K562 (cell line): ENCODE results near the gene CBX4.

ENCODE experiments used
- MAFF ChIP-seq: IDR thresholded peaks from 2 replicates; pipeline ENCODE4 v1.6.1; 2012; ENCODE audit warnings: low read length, improper control_type of control experiment
- POLR3A ChIP-seq: IDR thresholded peaks from 2 replicates; pipeline ENCODE4 v1.6.1; 2011; ENCODE audit warnings: borderline replicate concordance, mild to moderate bottlenecking, moderate library complexity; ENCODE audit not compliant: insufficient read length, insufficient read depth; ENCODE audit errors: extremely low read depth
- SPI1 ChIP-seq: IDR thresholded peaks from 2 replicates; pipeline ENCODE4 v1.6.1; 2011; ENCODE audit warnings: low read depth, low read length, control low read depth, borderline replicate concordance
- SRSF9 ChIP-seq: fragments of 200-400 bp; formaldehyde crosslinking; IDR thresholded peaks from 2 replicates; pipeline ENCODE4 v1.6.1; 2017; ENCODE audit warnings: low read depth, low read length, borderline replicate concordance
- WHSC1 ChIP-seq: IDR thresholded peaks from one replicate; pipeline ENCODE4 v1.6.1; 2012; ENCODE audit warnings: low read length, control low read depth, inconsistent platforms
- TF ChIP-seq, protein P1 (sequence below): fragments of 250-450 bp; sonication (Bioruptor Pico); IDR thresholded peaks from 2 replicates; pipeline ENCODE4 v1.5.0; 2021
- TF ChIP-seq, protein P2 (sequence below): sonication (generic); formaldehyde crosslinking; IDR thresholded peaks from 2 replicates; pipeline ENCODE4 v1.8.0; 2022; ENCODE audit warnings: mild to moderate bottlenecking, missing genetic modification reagents

DNA sequence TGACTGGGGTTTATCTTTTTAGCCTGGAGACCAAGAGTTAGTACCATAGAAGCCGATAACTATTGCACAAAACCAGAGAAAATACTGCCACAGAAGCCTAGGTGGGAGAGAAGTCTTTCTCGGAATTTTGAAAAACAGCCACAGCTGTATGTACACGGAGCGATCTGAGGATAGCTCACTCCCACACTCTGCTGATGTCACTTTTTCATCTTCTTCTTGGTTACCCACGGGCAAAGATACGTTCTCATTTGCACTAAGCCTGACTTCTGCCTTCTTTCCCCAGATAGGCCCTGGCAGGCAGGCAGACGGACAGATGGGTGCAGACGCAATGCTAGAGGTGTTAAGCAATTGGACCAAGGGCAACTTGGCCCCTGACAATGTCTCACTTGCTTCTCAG is 9.1 kb upstream of the CBX4 start:
- TF ChIP-seq POLR3A (no peak), SPI1 (no peak), SRSF9 (no peak), MAFF (no peak), WHSC1 (no peak)
- TF ChIP-seq, protein P1, sequence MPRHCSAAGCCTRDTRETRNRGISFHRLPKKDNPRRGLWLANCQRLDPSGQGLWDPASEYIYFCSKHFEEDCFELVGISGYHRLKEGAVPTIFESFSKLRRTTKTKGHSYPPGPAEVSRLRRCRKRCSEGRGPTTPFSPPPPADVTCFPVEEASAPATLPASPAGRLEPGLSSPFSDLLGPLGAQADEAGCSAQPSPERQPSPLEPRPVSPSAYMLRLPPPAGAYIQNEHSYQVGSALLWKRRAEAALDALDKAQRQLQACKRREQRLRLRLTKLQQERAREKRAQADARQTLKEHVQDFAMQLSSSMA (CRISPR knock-in tag), result no peak
- TF ChIP-seq, protein P2, sequence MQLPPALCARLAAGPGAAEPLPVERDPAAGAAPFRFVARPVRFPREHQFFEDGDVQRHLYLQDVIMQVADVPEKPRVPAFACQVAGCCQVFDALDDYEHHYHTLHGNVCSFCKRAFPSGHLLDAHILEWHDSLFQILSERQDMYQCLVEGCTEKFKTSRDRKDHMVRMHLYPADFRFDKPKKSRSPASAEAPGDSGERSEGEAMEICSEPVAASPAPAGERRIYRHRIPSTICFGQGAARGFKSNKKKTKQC, result no peak
